Fibroblast of villous mesenchyme (primary cell): Measurements from ENCODE around the gene POLA2. TPM values are rescaled to one million over a fixed set of nuclear protein-coding genes. Genes with fewer than 3 reads are reported as not detected.
A peak's percentile ranks its signal among the peaks of the same experiment; 100 is the strongest.

Experiments used
- DNase-seq: peaks from one replicate; pipeline ENCODE4 v3.0.0-alpha.2; 2010; ENCODE audit warnings: low read depth
- H3K4me3 ChIP-seq: 2 replicates; pipeline ENCODE4 v1.5.1; 2011; ENCODE audit warnings: low read depth, mild to moderate bottlenecking, low read length
- total RNA-seq: library from RNA; depleted of rRNA; stranded (reverse); fragments of >200 nt; gene quantifications from 2 replicates; pipeline ENCODE4 v1.2.3, GENCODE V29; 2012
- TF ChIP-seq, protein P1 (sequence below): IDR thresholded peaks from 2 replicates; pipeline ENCODE4 v1.5.1; 2012; ENCODE audit warnings: low read depth, mild to moderate bottlenecking, low read length; ENCODE audit not compliant: insufficient read depth

Gene POLA2
- total RNA-seq, 1 donor: 12.1 TPM

DNA sequence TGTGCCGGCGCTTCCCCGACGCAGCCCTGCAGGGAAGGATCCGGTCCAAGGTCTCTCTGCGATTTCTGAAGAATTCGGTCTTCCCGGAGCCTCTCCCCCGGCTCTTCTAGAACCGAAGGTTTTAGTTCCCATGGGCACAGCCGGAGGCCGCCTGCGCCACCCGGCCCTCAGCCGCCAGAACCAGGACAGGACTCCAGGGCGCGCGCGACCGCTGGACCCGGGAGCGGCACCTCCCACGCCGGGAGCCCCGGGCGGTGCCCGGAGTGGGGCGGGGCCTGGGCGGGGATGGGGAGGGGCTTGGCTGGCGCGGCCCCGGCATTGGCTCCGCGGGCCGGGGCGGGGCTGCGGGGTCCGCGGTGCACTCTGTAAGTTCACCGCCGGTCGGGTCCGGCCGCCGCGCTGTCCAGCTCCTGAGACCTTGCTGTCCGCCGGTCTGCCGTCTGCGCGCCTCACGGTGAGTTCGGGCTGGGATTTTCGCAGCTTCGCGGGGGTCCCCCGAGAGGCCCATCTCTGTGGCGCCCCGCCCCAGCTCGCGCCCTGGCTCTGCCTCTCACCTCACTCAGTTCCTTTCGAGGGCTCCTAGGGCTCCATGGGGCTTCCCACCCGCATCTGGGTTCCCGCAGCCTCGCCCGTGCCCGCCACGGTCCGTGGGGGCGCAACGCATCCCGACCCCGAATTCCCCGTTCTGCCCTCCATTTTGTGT, 52.9 kb downstream of the POLA2 start, which contains the start of gene CDC42EP2:
Gene CDC42EP2 (plus strand): TSS at position 366 of the 703 bp plus-strand sequence. CDS start 6,033 bp downstream, outside the sequence.
- H3K4me3 ChIP-seq: peak within 1 kb of the TSS; percentile 99
- TF ChIP-seq, protein P1, sequence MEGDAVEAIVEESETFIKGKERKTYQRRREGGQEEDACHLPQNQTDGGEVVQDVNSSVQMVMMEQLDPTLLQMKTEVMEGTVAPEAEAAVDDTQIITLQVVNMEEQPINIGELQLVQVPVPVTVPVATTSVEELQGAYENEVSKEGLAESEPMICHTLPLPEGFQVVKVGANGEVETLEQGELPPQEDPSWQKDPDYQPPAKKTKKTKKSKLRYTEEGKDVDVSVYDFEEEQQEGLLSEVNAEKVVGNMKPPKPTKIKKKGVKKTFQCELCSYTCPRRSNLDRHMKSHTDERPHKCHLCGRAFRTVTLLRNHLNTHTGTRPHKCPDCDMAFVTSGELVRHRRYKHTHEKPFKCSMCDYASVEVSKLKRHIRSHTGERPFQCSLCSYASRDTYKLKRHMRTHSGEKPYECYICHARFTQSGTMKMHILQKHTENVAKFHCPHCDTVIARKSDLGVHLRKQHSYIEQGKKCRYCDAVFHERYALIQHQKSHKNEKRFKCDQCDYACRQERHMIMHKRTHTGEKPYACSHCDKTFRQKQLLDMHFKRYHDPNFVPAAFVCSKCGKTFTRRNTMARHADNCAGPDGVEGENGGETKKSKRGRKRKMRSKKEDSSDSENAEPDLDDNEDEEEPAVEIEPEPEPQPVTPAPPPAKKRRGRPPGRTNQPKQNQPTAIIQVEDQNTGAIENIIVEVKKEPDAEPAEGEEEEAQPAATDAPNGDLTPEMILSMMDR: no peak
- DNase-seq: peak; percentile 88

DNA sequence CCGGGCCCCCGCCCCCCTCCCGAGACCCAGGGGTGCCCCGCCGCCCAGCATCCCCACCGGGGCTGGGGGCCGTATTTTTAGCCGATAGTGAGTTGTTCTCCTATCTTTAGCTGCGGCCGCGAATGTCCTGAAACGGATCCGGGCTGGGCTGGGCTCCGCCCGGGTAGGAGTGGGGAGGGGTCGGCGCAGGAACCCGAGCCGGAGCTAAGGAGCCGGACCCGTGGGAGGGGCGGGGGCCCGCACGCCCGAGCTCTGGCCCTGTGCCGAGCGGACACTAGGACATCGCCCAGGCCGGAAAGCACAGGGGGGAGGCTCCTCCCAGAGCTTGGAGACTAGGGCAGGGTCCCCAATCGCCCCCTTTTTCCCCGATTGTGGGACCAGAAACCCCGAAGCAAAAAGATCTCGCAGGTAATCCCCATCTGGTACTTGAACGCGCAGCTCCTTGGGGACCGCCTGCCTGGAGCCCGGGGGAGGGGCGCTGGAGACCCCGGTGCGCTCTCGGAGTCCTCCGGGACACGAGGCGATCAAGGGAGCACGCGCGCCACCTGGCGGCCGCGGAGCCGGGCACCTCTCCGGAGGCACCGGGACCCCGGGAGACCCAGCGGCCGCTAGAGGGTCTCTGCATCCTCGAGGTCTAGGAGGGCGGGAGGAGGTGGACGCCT, 53.6 kb downstream of the POLA2 start:
- H3K4me3 ChIP-seq: peak overlapping the region; percentile 99
- DNase-seq: peak; percentile 83
- TF ChIP-seq, protein P1: peak; percentile 93

DNA sequence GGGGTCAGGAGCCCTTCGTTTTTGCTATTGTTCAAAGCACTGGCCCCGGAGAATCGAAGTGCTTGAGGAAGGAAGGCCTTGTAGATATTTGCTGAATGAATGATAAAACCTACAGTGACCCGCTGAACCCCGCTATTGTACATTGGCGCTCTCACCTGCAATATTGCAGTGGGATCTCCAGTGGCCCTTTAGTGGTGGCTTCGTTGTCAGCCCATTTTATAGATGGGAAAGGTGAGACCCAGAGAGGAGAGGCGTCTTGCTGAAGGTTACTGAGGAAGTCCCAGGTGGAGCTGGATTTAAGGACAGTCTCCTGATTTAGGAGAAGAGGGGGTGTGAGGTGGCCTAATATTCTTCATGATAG, 54.1 kb downstream of the POLA2 start:
- no peak for DNase-seq
- TF ChIP-seq, protein P1: no peak
- H3K4me3 ChIP-seq: peak overlapping the region; percentile 99

DNA sequence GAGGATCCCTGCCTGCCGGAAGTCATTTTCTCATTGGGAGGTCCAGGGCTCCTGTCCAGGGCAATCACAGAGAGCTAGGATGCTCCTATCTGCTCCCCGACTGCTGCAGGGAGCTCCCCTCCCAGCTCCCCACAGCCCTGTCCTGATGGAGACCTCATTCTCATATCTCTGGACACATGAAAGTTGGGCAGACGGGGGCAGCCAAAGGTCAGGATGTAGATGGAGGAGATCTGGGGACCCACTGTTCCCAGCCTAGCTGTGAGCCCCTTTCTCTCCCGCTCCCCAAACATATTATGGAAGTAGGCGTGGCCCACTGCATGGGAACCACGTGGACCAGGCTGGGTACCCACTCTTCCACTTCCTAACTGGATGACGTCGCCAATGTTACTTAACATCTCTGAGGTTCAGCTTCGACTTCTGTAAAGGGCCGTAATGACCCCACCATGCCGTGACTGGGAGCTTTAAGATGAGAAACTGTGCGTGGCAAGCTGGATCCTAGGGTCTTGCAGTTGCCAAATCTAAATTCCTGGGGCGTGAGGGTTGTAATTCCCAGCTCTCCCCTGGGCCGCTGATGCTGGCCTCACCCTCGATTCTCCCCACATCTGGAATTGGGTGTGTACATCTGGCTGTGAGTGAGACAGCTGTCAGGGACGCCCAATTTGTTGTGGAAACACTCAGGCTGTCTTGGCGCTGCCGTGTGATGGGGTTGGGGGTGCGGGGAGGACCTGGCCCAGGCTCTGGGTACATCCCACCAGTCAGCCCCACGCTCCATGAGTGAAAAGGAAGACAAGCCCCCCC, 54.7 kb downstream of the POLA2 start:
- DNase-seq: peak; percentile 95
- TF ChIP-seq, protein P1: no peak
- peak overlapping the region; percentile 99 for H3K4me3 ChIP-seq

DNA sequence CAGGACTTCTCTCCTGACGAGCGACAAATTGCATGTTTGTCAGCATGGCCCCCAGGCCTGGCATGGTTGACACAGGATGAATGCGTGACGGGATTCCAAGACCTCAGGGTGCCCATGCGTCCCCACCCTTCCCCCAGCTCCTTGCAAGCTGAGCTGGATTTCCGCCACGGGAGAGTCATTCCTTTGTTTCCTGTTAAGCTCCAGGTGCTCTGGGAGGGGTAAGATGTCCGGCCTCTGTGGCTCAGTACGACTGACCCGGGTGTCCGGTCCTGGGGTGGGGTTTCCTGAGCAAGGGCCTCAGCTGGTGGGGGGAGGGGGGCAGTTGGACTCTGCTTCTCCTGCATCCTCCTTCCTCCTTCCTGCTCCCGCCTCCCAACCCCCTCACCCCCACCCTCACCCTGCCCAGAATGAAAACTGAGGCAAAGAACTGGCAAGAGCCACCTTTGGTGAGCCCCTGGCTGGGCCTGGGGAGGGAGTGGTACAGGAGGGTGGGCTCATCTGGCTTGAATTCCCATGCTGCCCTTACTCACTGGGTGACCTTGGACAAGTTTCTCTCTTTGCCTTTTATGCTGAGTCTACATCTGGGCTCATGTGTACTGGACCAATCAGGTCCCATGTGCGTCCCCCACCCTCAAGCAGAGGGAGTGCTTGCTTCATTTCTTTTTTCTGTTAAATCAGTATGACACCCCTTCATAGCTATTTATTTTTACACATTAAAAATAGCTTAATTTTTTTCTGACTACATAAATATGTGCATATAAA, 55.4 kb downstream of the POLA2 start:
- DNase-seq: peak; percentile 73
- H3K4me3 ChIP-seq: peak overlapping the region; percentile 99
- TF ChIP-seq, protein P1: no peak

GRCh38 chr11:65320386-65321075, 58.8 kb downstream of the POLA2 start:
- no peak for DNase-seq

More at GRCh38 chr11:65320386-65321075, 58.8 kb downstream of the POLA2 start:
- TF ChIP-seq, protein P1: no peak
- H3K4me3 ChIP-seq: no peak overlapping the region
